NCI-H510A (cell line): ENCODE measurements around the gene SFXN3.
A peak's percentile ranks its signal among the peaks of the same experiment; 100 is the strongest.

Experiments
- DNase-seq: peaks from one replicate; lab custom pipeline; 2025; lab: John Stamatoyannopoulos, UW

Gene SFXN3

GRCh38 chr10:101035916-101036702 is 5.1 kb downstream of the SFXN3 start:
- DNase-seq, result no peak

DNA sequence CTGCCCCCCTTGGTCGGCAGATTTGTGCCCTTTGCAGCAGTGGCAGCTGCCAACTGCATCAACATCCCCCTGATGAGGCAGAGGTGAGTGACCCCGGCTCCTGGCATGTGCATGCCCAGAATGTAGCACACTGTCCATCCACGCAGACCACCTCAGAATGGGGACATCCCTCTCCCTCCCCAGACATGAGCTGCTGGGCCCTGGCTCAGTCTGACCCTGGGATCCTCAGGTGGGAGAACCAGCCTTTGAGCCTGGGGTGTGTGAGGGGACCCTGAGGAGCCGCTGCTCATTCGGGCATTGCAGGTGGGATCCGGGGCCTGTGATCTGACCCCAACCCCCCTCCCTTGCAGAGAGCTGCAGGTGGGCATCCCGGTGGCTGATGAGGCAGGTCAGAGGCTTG is 5.7 kb downstream of the SFXN3 start:
- DNase-seq, result no peak

- no peak for DNase-seq
Observed at GRCh38 chr10:101038484-101038883, 7.5 kb downstream of the SFXN3 start.

DNA sequence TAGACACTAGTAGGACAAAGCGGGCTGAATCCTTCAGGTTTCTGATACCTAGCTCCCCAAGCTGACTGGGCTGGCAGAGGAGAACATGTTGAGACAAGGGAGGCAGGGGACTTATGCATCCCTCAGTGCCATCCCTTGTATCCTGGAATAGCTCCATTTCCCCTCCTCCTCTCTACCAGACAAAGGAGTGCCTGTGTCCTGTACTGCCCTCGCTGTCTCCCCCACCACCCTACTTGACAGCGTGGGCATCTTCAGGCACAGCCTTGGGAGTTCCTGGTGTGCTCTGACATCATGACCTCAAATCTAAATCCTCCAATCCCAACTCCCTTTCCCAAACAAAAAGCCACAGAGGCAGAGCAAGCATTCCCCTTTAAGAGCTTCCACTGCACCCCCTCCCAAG is 9.0 kb downstream of the SFXN3 start:
- no peak for DNase-seq

- DNase-seq, result no peak
Observed at GRCh38 chr10:101040851-101041250, 9.8 kb downstream of the SFXN3 start.

DNA sequence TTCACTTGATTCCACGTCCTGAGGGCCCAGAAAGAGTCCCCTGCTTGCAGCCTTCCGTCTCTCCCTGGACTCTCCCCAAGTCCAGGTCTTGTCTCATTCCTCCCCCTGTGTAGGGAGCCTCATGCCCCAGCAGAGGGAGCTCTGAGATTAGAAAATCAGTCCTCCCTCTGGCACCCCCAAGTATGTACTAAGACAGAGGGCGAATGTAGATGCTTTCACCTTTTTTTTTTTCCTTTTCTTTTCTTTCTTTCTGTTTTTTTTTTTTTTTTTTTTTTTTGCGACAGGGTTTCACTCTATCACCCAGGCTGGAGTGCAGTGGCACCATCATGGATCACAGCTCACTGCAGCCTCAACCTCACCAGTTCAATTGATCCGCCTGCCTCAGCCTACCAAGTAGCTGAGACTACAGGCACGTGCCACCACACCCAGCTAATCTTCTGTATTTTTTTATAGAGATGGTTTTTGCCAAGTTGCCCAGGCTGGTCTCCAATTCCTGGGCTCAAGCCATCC is 10.3 kb downstream of the SFXN3 start:
- DNase-seq, result peak; percentile 53

DNA sequence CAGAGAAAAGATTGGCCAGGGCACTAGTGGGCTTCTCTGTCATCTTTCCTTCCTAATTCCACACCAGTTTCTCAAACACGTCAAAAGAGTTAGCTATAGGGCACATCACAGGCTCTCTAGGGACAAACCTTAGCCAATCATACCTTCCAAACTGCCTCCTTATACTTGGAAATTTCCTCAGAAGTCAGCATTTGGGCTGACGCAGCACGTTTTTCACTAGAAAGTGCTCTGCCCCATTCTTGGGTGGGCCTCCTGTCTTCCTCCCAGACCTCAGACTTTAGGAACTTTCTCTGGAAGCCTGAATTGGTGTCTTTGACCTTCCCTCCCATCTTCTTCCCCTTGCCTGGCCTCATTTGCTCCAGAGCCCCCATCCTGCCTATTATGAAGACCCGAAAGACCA is 11.1 kb downstream of the SFXN3 start:
- no peak for DNase-seq

- peak; percentile 97 for DNase-seq
Observed at GRCh38 chr10:101042667-101043362, 11.8 kb downstream of the SFXN3 start.

DNA sequence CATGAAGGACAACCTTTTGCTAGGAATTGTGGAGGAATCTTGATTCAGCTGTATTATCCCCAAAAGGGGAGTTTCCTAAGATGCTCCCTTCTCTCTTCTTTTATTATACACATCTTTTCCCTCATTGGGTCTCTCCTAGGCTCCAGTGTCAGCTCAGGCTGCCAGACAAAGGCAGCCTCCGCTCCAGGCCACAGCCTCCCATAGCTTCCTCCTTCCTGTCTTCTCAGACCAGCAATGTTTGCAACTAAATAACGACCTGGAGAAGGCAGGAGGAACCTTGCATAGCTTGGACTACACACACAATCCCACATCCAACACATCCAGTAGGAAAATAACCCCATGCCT is 12.3 kb downstream of the SFXN3 start:
- no peak for DNase-seq

DNA sequence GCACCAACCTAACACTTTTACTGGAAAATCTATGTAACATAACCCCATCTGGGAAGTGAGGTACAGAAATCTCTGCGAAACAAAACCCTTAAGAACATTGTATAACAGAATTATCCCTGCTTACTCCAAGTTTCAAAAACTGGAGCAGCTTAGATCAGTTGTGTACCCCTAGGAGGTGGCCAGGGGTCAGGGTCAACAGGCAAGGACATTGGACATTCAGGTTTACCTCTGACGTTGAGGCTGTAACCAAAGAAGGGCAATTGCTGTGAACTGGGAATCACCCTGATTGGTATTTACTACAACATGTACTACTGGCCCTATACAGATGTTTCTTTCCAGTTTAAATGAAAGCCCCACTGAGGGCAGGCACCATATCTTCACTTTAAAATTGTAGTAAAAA is 13.1 kb downstream of the SFXN3 start:
- no peak for DNase-seq

GRCh38 chr10:101046332-101047238 is 15.6 kb downstream of the SFXN3 start:
- no peak for DNase-seq

DNA sequence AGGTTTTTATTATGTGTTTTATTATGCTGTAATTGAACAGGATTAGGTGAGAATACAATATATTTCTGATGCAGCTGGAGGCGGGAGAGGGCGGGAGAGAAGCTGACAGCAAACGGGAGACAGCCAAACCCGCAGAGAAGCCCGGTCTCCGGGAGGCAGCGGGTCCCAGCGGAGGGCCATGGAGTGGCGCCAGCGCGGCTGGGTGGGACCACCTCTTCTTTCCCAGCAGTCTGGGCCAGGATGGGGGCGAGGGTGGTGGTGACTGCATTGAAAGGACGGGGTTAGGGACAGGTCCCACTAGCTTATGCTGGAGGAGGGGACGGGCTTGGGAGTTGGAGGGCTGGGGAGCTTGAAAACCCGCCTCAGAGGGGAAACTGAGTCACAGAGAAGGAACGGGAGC is 16.2 kb downstream of the SFXN3 start:
- no peak for DNase-seq

DNA sequence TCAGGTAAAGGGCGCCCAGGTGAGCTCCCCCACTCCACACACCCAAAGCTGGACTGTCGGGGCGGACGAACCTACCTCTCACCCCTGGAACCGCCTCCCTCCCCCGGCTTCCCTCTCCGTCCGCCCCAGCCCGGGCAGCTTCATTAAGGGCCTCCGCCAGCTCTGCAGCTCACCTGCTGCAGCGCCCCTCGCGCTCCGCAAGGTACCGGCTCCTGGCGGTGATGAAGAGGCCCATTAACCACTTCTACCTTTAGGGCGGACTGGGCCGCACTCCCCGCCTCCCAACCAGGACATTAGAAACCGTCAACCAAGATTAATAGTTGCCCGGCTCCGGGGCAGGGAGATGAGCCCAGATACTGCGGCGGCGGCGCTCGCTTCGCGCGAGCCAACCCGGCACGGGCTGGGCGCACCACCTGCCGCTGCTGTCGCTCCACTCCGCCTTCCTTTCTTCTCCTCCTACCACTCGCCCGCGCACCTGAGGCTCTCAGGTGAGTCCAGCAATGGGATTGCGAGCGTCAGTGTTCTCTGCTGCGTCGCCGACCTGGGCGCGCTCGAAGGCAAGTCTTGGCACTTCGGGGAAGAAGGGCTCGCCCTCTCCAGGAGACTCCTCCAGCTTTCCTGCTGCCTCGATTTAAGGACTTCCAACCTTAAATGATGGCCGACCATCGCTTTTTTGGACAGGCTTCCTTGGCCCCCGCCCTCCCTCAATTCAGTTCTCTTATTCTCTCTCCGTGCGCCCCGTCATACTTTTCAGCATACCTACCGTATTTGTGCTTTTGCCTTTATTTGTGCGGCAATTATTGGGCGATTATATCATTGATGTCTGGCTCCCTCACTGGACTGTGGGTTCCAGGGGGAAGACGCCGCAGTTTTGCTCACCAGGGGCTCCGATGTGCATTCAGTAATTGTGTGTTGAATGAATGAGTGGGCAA is 17.2 kb downstream of the SFXN3 start:
- DNase-seq, result peak; percentile 93

DNA sequence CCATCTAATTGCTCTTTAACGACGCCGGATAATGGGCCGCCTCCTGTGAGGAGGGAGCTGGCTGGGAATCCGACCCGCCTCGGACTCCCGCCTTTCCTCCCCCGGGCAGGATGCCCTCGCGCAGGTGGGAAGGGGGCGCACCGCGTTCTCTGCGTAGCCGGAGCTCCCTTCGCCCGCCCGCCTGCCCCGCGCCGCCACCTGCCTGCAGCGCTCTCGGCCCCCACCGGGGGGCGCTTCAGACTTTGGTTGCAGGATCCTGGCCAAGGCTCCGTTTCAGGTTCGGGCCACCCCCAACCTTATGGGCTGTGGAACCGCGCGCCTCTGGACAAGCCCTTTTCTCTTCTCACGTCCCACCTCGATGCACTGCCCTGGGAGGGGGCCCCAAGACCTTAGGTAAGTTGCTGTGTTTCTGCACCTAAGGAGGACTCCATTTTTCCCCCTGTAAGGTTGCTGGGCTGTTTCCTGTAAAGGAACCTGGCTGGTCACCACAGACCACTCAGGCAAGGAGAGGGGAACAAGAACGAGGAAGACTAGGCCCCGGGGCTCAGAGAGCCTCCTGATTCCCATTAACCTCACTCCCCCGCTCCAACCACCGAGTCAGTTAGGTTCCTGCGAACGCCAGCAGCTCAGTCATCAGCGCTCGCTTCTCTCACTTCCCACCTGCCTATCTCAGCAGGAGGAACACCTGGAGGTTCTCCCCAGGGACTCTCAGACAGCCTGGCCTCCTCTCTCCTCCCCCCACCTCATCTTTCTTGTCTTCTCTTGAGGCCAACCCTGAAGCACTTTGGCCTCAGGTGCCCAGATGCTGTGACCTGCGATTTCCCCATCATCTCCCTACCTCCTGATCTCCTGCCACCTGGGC is 19.4 kb downstream of the SFXN3 start:
- no peak for DNase-seq

GRCh38 chr10:101052285-101052684 is 21.3 kb downstream of the SFXN3 start:
- DNase-seq, result no peak

DNA sequence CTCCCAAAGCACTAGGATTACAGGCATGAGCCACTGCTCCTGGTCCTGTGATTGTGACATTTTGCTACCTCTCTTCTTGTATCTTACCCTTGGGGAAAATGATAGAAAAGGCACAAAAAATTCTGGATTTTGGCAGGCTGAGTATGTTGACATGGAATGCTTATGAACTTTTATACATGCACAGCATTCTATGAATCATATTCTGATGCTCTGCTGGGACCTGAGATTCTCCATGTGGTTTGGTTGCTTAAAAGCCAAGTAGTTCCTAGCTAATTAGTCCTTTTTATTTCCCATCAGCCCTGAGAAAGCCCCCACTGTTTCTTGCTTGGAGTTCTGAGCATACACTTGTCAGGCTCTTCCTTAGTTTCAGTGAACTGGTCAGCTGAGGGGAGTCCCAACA is 22.5 kb downstream of the SFXN3 start:
- DNase-seq, result no peak

DNA sequence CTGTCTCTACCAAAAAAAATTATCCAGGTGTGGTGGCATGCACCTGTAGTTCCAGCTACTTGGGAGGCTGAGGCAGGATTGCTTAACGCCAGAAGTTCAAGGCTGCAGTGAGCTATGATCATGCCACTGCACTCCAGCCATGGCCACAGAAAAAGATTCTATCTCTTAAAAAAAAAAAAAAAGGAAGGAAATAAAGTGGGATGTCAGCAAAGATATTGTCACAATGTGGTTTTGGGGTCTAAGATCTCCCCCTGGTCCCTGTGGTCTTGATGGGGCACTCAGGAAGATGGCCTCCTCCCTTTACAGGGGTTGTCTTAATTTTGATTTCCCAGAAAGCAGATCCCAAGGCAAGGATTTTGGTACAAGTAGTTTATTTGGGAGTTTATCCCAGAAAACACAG is 23.3 kb downstream of the SFXN3 start:
- DNase-seq, result no peak

DNA sequence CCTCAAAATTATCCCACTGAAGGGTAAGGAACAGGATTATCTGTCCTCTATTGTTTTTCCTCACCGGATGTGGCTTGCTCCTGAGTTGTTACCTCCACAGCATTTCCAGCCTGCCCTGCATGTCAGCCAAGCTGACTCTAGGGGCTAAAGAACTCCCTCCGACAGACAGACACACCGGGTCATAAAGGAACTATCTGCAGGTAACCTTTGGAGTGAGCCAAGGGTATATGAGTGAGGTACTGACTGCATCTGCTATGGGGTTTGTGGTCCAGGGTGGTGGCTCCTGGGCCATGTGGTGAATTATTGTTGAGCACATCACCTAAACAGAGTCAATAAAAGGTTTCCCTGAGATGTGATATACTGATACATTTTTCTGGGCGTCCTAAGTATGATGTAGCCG is 23.8 kb downstream of the SFXN3 start:
- no peak for DNase-seq

- no peak for DNase-seq
Observed at GRCh38 chr10:101055411-101055810, 24.4 kb downstream of the SFXN3 start.

DNA sequence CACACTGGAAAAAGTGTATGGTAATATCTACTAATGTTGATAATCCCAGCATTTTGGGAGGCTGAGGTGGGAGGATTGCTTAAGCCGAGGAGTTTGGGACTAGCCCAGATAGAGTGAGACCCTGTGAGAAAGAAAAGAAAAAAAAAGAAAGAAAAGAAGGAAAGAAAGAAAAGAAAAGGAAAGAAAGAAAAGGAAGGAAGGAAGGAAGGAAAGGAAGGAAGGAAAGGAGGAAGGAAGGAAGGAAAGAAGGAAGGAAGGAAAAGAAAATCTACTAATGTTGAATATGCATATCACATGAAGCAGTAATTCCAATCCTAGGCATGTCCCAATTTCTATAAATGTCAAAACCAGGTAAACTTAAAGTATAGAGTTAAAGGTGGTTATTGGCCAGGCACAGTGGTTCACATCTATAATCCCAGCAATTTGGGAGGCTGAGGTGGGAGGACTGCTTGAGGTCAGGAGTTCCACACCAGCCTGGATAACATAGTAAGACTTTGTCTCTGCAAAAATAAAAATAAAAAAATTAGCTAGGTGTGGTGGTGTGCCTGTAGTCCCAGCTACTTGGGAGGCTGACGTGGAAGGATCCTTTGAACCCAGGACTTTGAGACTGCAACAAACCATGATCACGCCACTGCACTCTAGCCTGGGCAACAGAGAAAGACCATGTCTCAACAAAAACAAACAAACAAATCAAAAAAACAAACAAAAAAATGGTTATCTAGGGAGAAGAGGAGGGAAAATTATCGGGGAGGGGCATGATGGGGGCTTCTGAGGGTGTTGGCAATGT is 25.5 kb downstream of the SFXN3 start:
- no peak for DNase-seq
